Colonic mucosa (tissue), 4 donors: ENCODE results near the gene SDS. TPM values are rescaled to one million over a fixed set of nuclear protein-coding genes. Genes with fewer than 3 reads are reported as not detected.

Experiments used
- DNase-seq: peaks from one replicate; pipeline ENCODE4 v3.0.0-alpha.2; 2020
- H3K27ac ChIP-seq: fragments of 200-600 bp; one replicate; pipeline ENCODE4 v1.8.0; 2021
- H3K27me3 ChIP-seq: fragments of 200-600 bp; one replicate; pipeline ENCODE4 v1.8.0; 2021
- H3K36me3 ChIP-seq: fragments of 200-600 bp; one replicate; pipeline ENCODE4 v1.8.0; 2021
- H3K4me1 ChIP-seq: fragments of 200-600 bp; one replicate; pipeline ENCODE4 v1.8.0; 2021; ENCODE audit warnings: mild to moderate bottlenecking
- H3K4me3 ChIP-seq: fragments of 200-600 bp; one replicate; pipeline ENCODE4 v1.8.0; 2021
- H3K9ac ChIP-seq, 2 donors: one replicate each; pipeline ENCODE4 v1.7.0; 2013; ENCODE audit warnings: control low read depth in 2 of 2, low read depth in 2 of 2, low read length in 2 of 2
- H3K9me3 ChIP-seq: fragments of 200-600 bp; one replicate; pipeline ENCODE4 v1.8.0; 2021
- intact Hi-C: fragments of 100-400 bp; cut with DNase I; formaldehyde crosslinking; loops from one replicate; pipeline ENCODE4 v1.14.1; 2022
- total RNA-seq, 2 donors: library from RNA; stranded (reverse); fragmentation: NEBNext Ultra II Directional in 1 of 2; extraction: Animal tissue kit (Norgen Biotek cat#: 25700) in 1 of 2; gene quantifications; one replicate each; pipeline ENCODE4 v1.2.1, GENCODE V29; 2021
- TF ChIP-seq, protein P1 (sequence below): fragments of 200-600 bp; IDR thresholded peaks from one replicate; pipeline ENCODE4 v1.8.0; 2022; ENCODE audit warnings: antibody characterized with exemption, mild to moderate bottlenecking
- donor health status: healthy.
- donor health status: DM: no; HTN: no; CAD: no.
- donor health status: DM: no; HTN: no; CAD: no.

SDS gene
- total RNA-seq, 2 donors from 2014 or later: 1.0 to 4.4 TPM

- intact Hi-C loops: no loop called here
Observed at GRCh38 chr12:113397497-113398197, 6.0 kb downstream of the SDS start.

DNA sequence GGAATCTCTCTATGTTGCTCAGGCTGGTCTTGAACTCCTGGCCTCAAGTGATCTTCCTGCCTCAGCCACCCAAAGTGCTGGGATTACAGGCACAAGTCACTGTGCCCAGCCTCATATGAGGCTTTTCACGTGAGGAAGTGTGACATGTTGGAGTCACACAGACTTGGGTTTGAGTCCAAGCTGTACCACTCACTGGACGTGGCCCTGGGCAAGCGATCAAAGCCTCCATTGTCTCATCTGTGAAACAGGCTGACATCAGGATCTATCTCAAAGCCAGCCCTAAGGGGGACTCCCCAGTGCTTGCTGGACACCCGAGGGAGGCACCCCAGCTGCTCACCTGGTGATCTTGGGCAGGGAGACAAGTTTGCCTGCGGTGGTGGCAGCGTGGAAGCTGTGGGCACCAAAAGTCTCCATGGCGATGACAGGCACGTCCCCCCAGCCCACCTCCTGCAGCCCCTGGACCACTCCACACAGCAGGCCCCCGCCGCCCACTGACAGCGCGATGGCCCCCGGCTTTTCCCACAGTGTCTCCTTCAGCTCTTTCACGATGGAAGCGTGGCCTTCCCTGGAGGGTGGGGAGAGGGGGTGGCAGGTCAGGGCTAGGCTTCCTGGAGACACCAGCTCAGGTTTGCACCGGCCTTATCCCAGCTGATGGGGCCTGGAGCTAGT, 6.7 kb downstream of the SDS start:
- TF ChIP-seq, protein P1, sequence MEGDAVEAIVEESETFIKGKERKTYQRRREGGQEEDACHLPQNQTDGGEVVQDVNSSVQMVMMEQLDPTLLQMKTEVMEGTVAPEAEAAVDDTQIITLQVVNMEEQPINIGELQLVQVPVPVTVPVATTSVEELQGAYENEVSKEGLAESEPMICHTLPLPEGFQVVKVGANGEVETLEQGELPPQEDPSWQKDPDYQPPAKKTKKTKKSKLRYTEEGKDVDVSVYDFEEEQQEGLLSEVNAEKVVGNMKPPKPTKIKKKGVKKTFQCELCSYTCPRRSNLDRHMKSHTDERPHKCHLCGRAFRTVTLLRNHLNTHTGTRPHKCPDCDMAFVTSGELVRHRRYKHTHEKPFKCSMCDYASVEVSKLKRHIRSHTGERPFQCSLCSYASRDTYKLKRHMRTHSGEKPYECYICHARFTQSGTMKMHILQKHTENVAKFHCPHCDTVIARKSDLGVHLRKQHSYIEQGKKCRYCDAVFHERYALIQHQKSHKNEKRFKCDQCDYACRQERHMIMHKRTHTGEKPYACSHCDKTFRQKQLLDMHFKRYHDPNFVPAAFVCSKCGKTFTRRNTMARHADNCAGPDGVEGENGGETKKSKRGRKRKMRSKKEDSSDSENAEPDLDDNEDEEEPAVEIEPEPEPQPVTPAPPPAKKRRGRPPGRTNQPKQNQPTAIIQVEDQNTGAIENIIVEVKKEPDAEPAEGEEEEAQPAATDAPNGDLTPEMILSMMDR: no peak
- H3K4me3 ChIP-seq: no peak overlapping the region
- no peak for DNase-seq
- H3K36me3 ChIP-seq: no peaks in the 10 kb centered on the region
- no peaks in the 10 kb centered on the region for H3K9me3 ChIP-seq
- intact Hi-C loops: no loop called here
- no peaks in the 10 kb centered on the region for H3K27me3 ChIP-seq
- H3K9ac ChIP-seq: no peak overlapping the region
- no peak overlapping the region for H3K27ac ChIP-seq
- no peaks in the 10 kb centered on the region for H3K4me1 ChIP-seq

More at GRCh38 chr12:113397497-113398197, 6.0 kb downstream of the SDS start:
- Histone ChIP-seq H3K9ac (no peak overlapping the region), H3K27ac (no peak overlapping the region), H3K4me3 (no peak overlapping the region), H3K36me3 (no peaks in the 10 kb centered on the region), H3K9me3 (no peaks in the 10 kb centered on the region), H3K4me1 (no peaks in the 10 kb centered on the region), H3K27me3 (no peaks in the 10 kb centered on the region)
- TF ChIP-seq, protein P1: no peak
- no peak for DNase-seq

DNA sequence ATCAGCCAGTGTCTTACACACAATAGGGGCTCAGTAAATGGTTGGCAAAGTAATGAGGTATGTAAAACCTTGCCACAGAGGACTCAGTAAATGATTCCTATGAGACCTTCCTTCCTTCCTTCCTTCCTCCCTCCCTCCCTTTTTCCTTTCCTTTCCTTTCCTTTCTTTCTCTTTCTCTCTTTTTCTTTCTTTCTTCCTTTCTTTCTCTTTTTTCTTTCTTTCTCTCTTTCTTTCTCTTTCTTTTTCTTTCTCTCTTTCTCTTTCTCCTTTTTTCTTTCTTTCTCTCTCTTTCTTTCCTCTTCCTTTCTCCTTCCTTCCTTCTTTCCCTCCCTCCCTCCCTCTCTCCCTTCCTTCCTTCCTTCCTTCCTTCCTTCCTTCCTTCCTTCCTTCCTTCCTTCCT, 7.5 kb downstream of the SDS start:
- Histone ChIP-seq H3K36me3 (no peaks in the 10 kb centered on the region), H3K27ac (no peak overlapping the region), H3K9ac (no peak overlapping the region), H3K27me3 (no peaks in the 10 kb centered on the region), H3K4me3 (no peak overlapping the region), H3K4me1 (no peaks in the 10 kb centered on the region), H3K9me3 (no peaks in the 10 kb centered on the region)
- intact Hi-C loops: no loop called here
- no peak for DNase-seq
- TF ChIP-seq, protein P1: no peak

- Histone ChIP-seq H3K4me3 (no peak overlapping the region), H3K9me3 (no peaks in the 10 kb centered on the region), H3K27me3 (no peaks in the 10 kb centered on the region), H3K9ac (no peak overlapping the region), H3K27ac (no peak overlapping the region), H3K36me3 (no peaks in the 10 kb centered on the region), H3K4me1 (no peaks in the 10 kb centered on the region)
- TF ChIP-seq, protein P1: no peak
- intact Hi-C loops: no loop called here
- no peak for DNase-seq
Observed at GRCh38 chr12:113395119-113395518, 8.6 kb downstream of the SDS start.

DNA sequence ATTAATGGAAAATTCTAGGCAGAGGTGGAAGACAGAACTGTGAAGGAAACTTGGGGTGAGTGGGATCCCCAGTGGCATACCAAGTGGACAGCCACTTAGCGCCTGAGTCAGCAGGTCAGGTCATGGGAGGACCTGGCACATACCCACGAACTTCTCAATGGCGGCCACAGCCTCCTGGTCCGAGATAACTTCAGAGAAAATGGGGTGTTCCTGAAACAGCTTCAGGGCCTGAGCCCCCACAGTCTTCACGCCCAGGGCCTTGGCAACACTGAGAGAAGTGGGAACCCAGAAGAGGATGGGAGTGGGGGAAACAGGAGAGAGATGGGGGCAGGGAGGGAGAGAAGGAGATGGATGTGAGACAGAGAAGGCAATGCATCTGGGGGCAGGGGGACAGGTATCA, 9.9 kb downstream of the SDS start:
- no peaks in the 10 kb centered on the region for H3K4me1 ChIP-seq
- H3K9ac ChIP-seq: no peak overlapping the region
- DNase-seq: no peak
- no peaks in the 10 kb centered on the region for H3K27me3 ChIP-seq
- no peaks in the 10 kb centered on the region for H3K36me3 ChIP-seq
- no peaks in the 10 kb centered on the region for H3K9me3 ChIP-seq
- no peak overlapping the region for H3K4me3 ChIP-seq
- intact Hi-C loops: no loop called here
- H3K27ac ChIP-seq: no peak overlapping the region
- TF ChIP-seq, protein P1: no peak
